H1 (cell line): ENCODE results near the gene NT5DC1. TPM values are rescaled to one million over a fixed set of nuclear protein-coding genes. Genes with fewer than 3 reads are reported as not detected.
A peak's percentile ranks its signal among the peaks of the same experiment; 100 is the strongest.

ENCODE experiments used
- CTCF ChIA-PET: fragments of 300-600 bp; sonication (Branson Sonifier 250); formaldehyde crosslinking; loops from one replicate; lab custom pipeline; 2021; ENCODE audit not compliant: partially characterized antibody; lab: Charles Lee
- POLR2A ChIA-PET: fragments of 300-600 bp; sonication (Branson Sonifier 250); formaldehyde crosslinking; loops from one replicate; lab custom pipeline; 2021; ENCODE audit warnings: inconsistent platforms; ENCODE audit not compliant: partially characterized antibody; lab: Charles Lee
- DNase-seq, 2 experiments: peaks; one replicate each; pipeline versions ENCODE4 v3.0.0 to v3.0.0-alpha.2; 2010 to 2022; ENCODE audit warnings: low spot score in 2 of 2, low read depth in 1 of 2, mixed read lengths in 1 of 2
- FAIRE-seq: peaks from 2 replicates; lab custom pipeline; 2011; peaks lifted over from hg19 to GRCh38; lab: Jason Lieb, UNC
- H2AFZ ChIP-seq: 2 replicates; pipeline ENCODE4 v1.8.1; 2012; ENCODE audit warnings: low read length, inconsistent platforms
- H2AK5ac ChIP-seq: 2 replicates; pipeline ENCODE4 v1.6.1; 2013; ENCODE audit warnings: low read depth, low read length
- H2BK120ac ChIP-seq: replicated peaks from 2 replicates; pipeline ENCODE3; 2013; ENCODE audit warnings: low read depth, low read length, inconsistent platforms
- H2BK12ac ChIP-seq: 2 replicates; pipeline ENCODE4 v1.6.1; 2013; ENCODE audit warnings: low read depth, low read length
- H2BK15ac ChIP-seq: 2 replicates; pipeline ENCODE4 v1.6.1; 2013; ENCODE audit warnings: low read length
- H2BK20ac ChIP-seq: 2 replicates; pipeline ENCODE4 v1.6.1; 2013; ENCODE audit warnings: low read length
- H2BK5ac ChIP-seq: 2 replicates; pipeline ENCODE4 v1.6.1; 2013; ENCODE audit warnings: low read depth, low read length
- H3K14ac ChIP-seq: 2 replicates; pipeline ENCODE4 v1.6.1; 2013; ENCODE audit warnings: inconsistent platforms; ENCODE audit not compliant: insufficient read length
- H3K18ac ChIP-seq: 2 replicates; pipeline ENCODE4 v1.6.1; 2013; ENCODE audit warnings: low read length; ENCODE audit errors: extremely low read depth
- H3K23ac ChIP-seq: 2 replicates; pipeline ENCODE4 v1.6.1; 2013; ENCODE audit warnings: inconsistent platforms; ENCODE audit not compliant: insufficient read length
- H3K23me2 ChIP-seq: 2 replicates; pipeline ENCODE4 v1.6.1; 2013; ENCODE audit warnings: low read depth, low read length
- H3K27ac ChIP-seq: 2 replicates; pipeline ENCODE4 v1.6.1; 2011; ENCODE audit warnings: low read depth, low read length, inconsistent platforms
- H3K27me3 ChIP-seq, 4 experiments: replicated peaks in 1 of 4; 1 replicate in 1 of 4; 2 replicates in 3 of 4; pipeline versions ENCODE4 v1.6.1 to v1.8.1; 2011 to 2013; ENCODE audit warnings: low read length in 3 of 4, mild to moderate bottlenecking in 3 of 4, inconsistent platforms in 2 of 4, mixed read lengths in 2 of 4, moderate library complexity in 1 of 4; ENCODE audit not compliant: control insufficient read depth in 3 of 4, insufficient read depth in 3 of 4; ENCODE audit errors: extremely low read depth in 1 of 4
- H3K36me3 ChIP-seq, 4 experiments: 2 replicates each; pipeline versions ENCODE4 v1.6.1 to v1.8.1; 2011 to 2013; ENCODE audit warnings: mild to moderate bottlenecking in 4 of 4, low read length in 3 of 4, moderate library complexity in 2 of 4, control low read depth in 1 of 4, inconsistent platforms in 1 of 4; ENCODE audit not compliant: insufficient read depth in 4 of 4, control insufficient read depth in 2 of 4
- H3K4ac ChIP-seq: replicated peaks from 2 replicates; pipeline ENCODE3; 2013; ENCODE audit warnings: low read length, low read depth, mixed read lengths, inconsistent platforms; ENCODE audit not compliant: insufficient read length
- H3K4me1 ChIP-seq, 4 experiments: replicated peaks in 1 of 4; 1 replicate in 1 of 4; 2 replicates in 3 of 4; pipeline versions ENCODE4 v1.6.1 to v1.8.1; 2011 to 2013; ENCODE audit warnings: low read length in 3 of 4, inconsistent platforms in 2 of 4, mixed read lengths in 1 of 4; ENCODE audit not compliant: insufficient read depth in 4 of 4, control insufficient read depth in 3 of 4
- H3K4me2 ChIP-seq, 2 experiments: 2 replicates each; pipeline versions ENCODE4 v1.6.1 to v1.8.1; 2011 to 2013; ENCODE audit warnings: low read depth in 2 of 2, low read length in 2 of 2, control low read depth in 1 of 2, inconsistent platforms in 1 of 2, mild to moderate bottlenecking in 1 of 2; ENCODE audit not compliant: insufficient read depth in 1 of 2
- H3K4me3 ChIP-seq, 4 experiments: fragments of 200-600, 300-600 bp in 1 of 4; sonication (generic), shearing (Covaris generic), sonication (Bioruptor Twin) in 1 of 4; 2 replicates each; pipeline versions ENCODE4 v1.5.1 to v1.8.1; 2011 to 2016; ENCODE audit warnings: low read length in 4 of 4, low read depth in 3 of 4, control low read depth in 2 of 4, inconsistent platforms in 2 of 4, mild to moderate bottlenecking in 2 of 4, mixed read lengths in 1 of 4, moderate library complexity in 1 of 4; ENCODE audit not compliant: insufficient read depth in 2 of 4; ENCODE audit errors: extremely low read depth in 1 of 4
- H3K56ac ChIP-seq: replicated peaks from 2 replicates; pipeline ENCODE3; 2013; ENCODE audit warnings: low read depth, mild to moderate bottlenecking, mixed read lengths, low read length, inconsistent platforms; ENCODE audit not compliant: insufficient read length
- H3K79me1 ChIP-seq: 2 replicates; pipeline ENCODE4 v1.6.1; 2013; ENCODE audit warnings: low read depth, low read length, control low read depth
- H3K79me2 ChIP-seq, 2 experiments: 2 replicates each; pipeline versions ENCODE4 v1.6.1 to v1.8.1; 2012 to 2013; ENCODE audit warnings: low read length in 2 of 2, mild to moderate bottlenecking in 2 of 2, inconsistent platforms in 1 of 2; ENCODE audit not compliant: insufficient read depth in 2 of 2, control insufficient read depth in 1 of 2
- H3K9ac ChIP-seq, 4 experiments: replicated peaks in 1 of 4; 1 replicate in 1 of 4; 2 replicates in 3 of 4; pipeline versions ENCODE4 v1.6.1 to v1.8.1; 2011 to 2013; ENCODE audit warnings: low read depth in 3 of 4, low read length in 3 of 4, control low read depth in 2 of 4, mild to moderate bottlenecking in 2 of 4, moderate library complexity in 2 of 4, inconsistent platforms in 1 of 4; ENCODE audit errors: extremely low read depth in 1 of 4
- H3K9me3 ChIP-seq, 2 experiments: 2 replicates each; pipeline versions ENCODE4 v1.6.1 to v1.8.1; 2012 to 2013; ENCODE audit warnings: mild to moderate bottlenecking in 2 of 2, moderate library complexity in 2 of 2, control low read depth in 1 of 2, inconsistent platforms in 1 of 2, low read depth in 1 of 2, low read length in 1 of 2, mixed read lengths in 1 of 2; ENCODE audit not compliant: insufficient read depth in 2 of 2
- H4K20me1 ChIP-seq, 2 experiments: replicated peaks in 1 of 2; 2 replicates each; pipeline versions ENCODE3 to v1.8.1; 2011 to 2013; ENCODE audit warnings: inconsistent platforms in 2 of 2, low read length in 2 of 2, mild to moderate bottlenecking in 1 of 2; ENCODE audit not compliant: insufficient read depth in 2 of 2, control insufficient read depth in 1 of 2
- H4K5ac ChIP-seq: 2 replicates; pipeline ENCODE4 v1.6.1; 2013; ENCODE audit warnings: low read length, low read depth, mixed read lengths, inconsistent platforms; ENCODE audit not compliant: insufficient read length
- H4K8ac ChIP-seq: 2 replicates; pipeline ENCODE4 v1.8.0; 2013; ENCODE audit warnings: mild to moderate bottlenecking, moderate library complexity, low read length, inconsistent platforms; ENCODE audit not compliant: insufficient read depth; ENCODE audit errors: extremely low read depth
- H4K91ac ChIP-seq: replicated peaks from 2 replicates; pipeline ENCODE3; 2013; ENCODE audit warnings: low read length, mixed read lengths, inconsistent platforms; ENCODE audit not compliant: insufficient read length
- CBX5 ChIP-seq: fragments of 300-800, 300-1000 bp; sonication (generic); IDR thresholded peaks from 2 replicates; pipeline ENCODE4 v1.7.1; 2016; ENCODE audit warnings: antibody characterized with exemption, low read length, low read depth
- CTCF ChIP-seq, 3 experiments: IDR thresholded peaks; 1 replicate in 2 of 3; 2 replicates in 1 of 3; pipeline versions ENCODE4 v1.5.1 to v1.6.1; 2011; ENCODE audit warnings: low read length in 3 of 3, mild to moderate bottlenecking in 3 of 3, inconsistent platforms in 2 of 3, low read depth in 1 of 3, moderate library complexity in 1 of 3; ENCODE audit not compliant: insufficient read depth in 1 of 3; ENCODE audit errors: control extremely low read depth in 1 of 3
- RAD21 ChIP-seq, 2 experiments: IDR thresholded peaks in 1 of 2; conservative IDR thresholded peaks in 1 of 2; 2 replicates each; pipeline ENCODE4 v1.6.1; 2011; ENCODE audit warnings: low read depth in 2 of 2, low read length in 2 of 2, improper control_type of control experiment in 1 of 2, inconsistent platforms in 1 of 2, mild to moderate bottlenecking in 1 of 2, moderate library complexity in 1 of 2
- TCF12 ChIP-seq: IDR thresholded peaks from 2 replicates; pipeline ENCODE4 v1.6.1; 2011; ENCODE audit warnings: low read depth, mild to moderate bottlenecking, low read length
- WGBS, 2 experiments: shearing (Covaris generic) in 1 of 2; methylation state at CpG; one replicate each; pipeline versions ENCODE4 v1.1.6 to v1.1.7; 2013 to 2015; ENCODE audit warnings: low lambda C conversion rate in 2 of 2, mixed read lengths in 2 of 2, inconsistent platforms in 1 of 2, low coverage in 1 of 2, missing lambda C conversion rate in 1 of 2; ENCODE audit not compliant: insufficient replicate concordance in 2 of 2, insufficient coverage in 1 of 2, insufficient read length in 1 of 2; ENCODE audit errors: extremely low coverage in 1 of 2, missing lambda C conversion rate in 1 of 2; 5-methylcytosine and 5-hydroxymethylcytosine counted together
- polyA plus RNA-seq, 7 experiments: library from polyadenylated mRNA; depleted of rRNA in 3 of 7; stranded (reverse) in 5 of 7; unstranded in 2 of 7; fragments of >200 nt in 5 of 7; fragments of 200-250 nt in 2 of 7; gene quantifications; 1 replicate in 5 of 7; 2 replicates in 1 of 7; 4 replicates in 1 of 7; pipeline versions ENCODE4 v1.2.1 to v1.2.3, GENCODE V29; 2011 to 2013; ENCODE audit warnings: missing spikeins in 2 of 7, mixed read lengths in 2 of 7
- total RNA-seq: library from RNA; stranded (reverse); fragmentation: NEBNext Ultra II Directional; extraction: Animal tissue kit (Norgen Biotek cat#: 25700); gene quantifications from 2 replicates; pipeline ENCODE4 v1.2.1, GENCODE V29; 2021
- TF ChIP-seq, protein P1 (sequence below): IDR thresholded peaks from 2 replicates; pipeline ENCODE4 v1.6.1; 2012; ENCODE audit warnings: inconsistent platforms

NT5DC1 gene
- total and polyA plus RNA-seq, 2 of the 8 experiments (the other 6 are each of a cell fraction or from before 2014, with no cell fraction given): 25.3 to 72.7 TPM

- Histone ChIP-seq H2AK5ac (no peak overlapping the region), H2BK15ac (no peak overlapping the region), H3K18ac (no peak overlapping the region), H3K79me2 (no peaks in the 10 kb centered on the region), H4K91ac (no peak overlapping the region), H3K27me3 (no peaks in the 10 kb centered on the region), H4K8ac (no peak overlapping the region), H2BK5ac (no peak overlapping the region), H3K27ac (no peak overlapping the region), H2BK12ac (no peak overlapping the region), H3K23me2 (no peaks in the 10 kb centered on the region), H3K79me1 (no peaks in the 10 kb centered on the region), H3K9me3 (no peaks in the 10 kb centered on the region), H3K4me3 (no peak overlapping the region), H3K36me3 (peaks cover 7 to 80% (median 38%) of the 10 kb centered on the region in 4 experiments), H2AFZ (no peak overlapping the region), H3K4me2 (no peak overlapping the region), H3K14ac (no peak overlapping the region), H4K5ac (no peak overlapping the region), H3K23ac (no peak overlapping the region), H3K4me1 (peaks cover 0 to 6% (median 3%) of the 10 kb centered on the region in 4 experiments; a peak in 3 of 7 replicates), H2BK20ac (no peak overlapping the region), H3K56ac (no peak overlapping the region), H4K20me1 (no peaks in the 10 kb centered on the region), H3K9ac (no peak overlapping the region), H3K4ac (no peak overlapping the region), H2BK120ac (no peak overlapping the region)
- 58% methylated on average over 5 of the region's 5 CpGs; no CpG with 5 or more reads in 1 of the 2 experiments for WGBS, 2 experiments
- TF ChIP-seq RAD21 (IDR thresholded peaks at IDR 0.05 in 1 of 2, conservative IDR thresholded peaks at IDR 0.05 in 1 of 2; ENCODE audit: low read depth in 2 of 2, low read length in 2 of 2) (peak; percentile 52 to 70), CTCF (IDR thresholded peaks at IDR 0.05; ENCODE audit: control extremely low read depth in 1 of 3, insufficient read depth in 1 of 3, low read depth in 1 of 3, low read length in 3 of 3) (peak; percentile 19 to 81 (median 64)), CBX5 (no peak), TCF12 (0 out of 2 replicates have a peak, but pooled peaks have one; percentile 64)
- TF ChIP-seq, protein P1, sequence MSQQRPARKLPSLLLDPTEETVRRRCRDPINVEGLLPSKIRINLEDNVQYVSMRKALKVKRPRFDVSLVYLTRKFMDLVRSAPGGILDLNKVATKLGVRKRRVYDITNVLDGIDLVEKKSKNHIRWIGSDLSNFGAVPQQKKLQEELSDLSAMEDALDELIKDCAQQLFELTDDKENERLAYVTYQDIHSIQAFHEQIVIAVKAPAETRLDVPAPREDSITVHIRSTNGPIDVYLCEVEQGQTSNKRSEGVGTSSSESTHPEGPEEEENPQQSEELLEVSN: no peak
- FAIRE-seq: peak; percentile 65
- ChIA-PET CTCF (interaction anchor here (0.5 to 3.9 kb wide), 29 partner anchors 10 to 1412 kb away, joined by 3 to 32 read pairs (median 4); partner anchors contain the start of genes COL10A1 and NT5DC1), POLR2A (interaction anchor here (0.7 to 3.3 kb wide), 2 partner anchors 10 kb away, joined by 3 to 18 read pairs; partner anchors contain the start of gene NT5DC1)
- peak in 1 of 2 experiments; percentile 62 for DNase-seq
Observed at GRCh38 chr6:116111552-116112528, 11.2 kb downstream of the NT5DC1 start.
